DOHH2 (cell line): ENCODE data around the gene ETNK2.

Experiments used
- CTCF ChIP-seq: fragments of 200-600 bp; sonication (generic); IDR thresholded peaks from one replicate; pipeline ENCODE4 v1.5.1; 2014; ENCODE audit warnings: antibody characterized with exemption, mild to moderate bottlenecking, low read depth, low read length; ENCODE audit not compliant: poor library complexity, severe bottlenecking
- EZH2phosphoT487 ChIP-seq: fragments of 200-600 bp; sonication (generic); IDR thresholded peaks from 2 replicates; pipeline ENCODE4 v1.6.1; 2017; ENCODE audit warnings: borderline replicate concordance, mild to moderate bottlenecking, antibody characterized with exemption, low read length, moderate library complexity, mixed read lengths

GRCh38 chr1:204199579-204199978, 47.7 kb upstream of the ETNK2 start:
- TF ChIP-seq CTCF (no peak), EZH2phosphoT487 (no peak)
